Osteoblast (primary cell): ENCODE data around the gene SERBP1. TPM values are rescaled to one million over a fixed set of nuclear protein-coding genes. Genes with fewer than 3 reads are reported as not detected.
"Not testable (repeated sequence)": the region's sequence is repeated elsewhere in the genome, so short reads cannot be mapped to it uniquely, and the experiment has no call there.

ENCODE experiments used
- DNase-seq: peaks from one replicate; pipeline ENCODE4 v3.0.0; 2011; ENCODE audit warnings: low spot score, mixed read lengths; ENCODE audit not compliant: insufficient read length; ENCODE audit errors: missing footprints
- H2AFZ ChIP-seq: 2 replicates; pipeline ENCODE4 v1.6.0; 2011; ENCODE audit warnings: mild to moderate bottlenecking, low read length
- H3K27ac ChIP-seq: 2 replicates; pipeline ENCODE4 v1.5.1; 2011; ENCODE audit warnings: mild to moderate bottlenecking, low read depth, low read length, moderate library complexity
- H3K27me3 ChIP-seq: 2 replicates; pipeline ENCODE4 v1.6.0; 2012; ENCODE audit warnings: mild to moderate bottlenecking, control low read depth, inconsistent platforms, low read length, moderate library complexity; ENCODE audit not compliant: insufficient read depth
- H3K36me3 ChIP-seq: 2 replicates; pipeline ENCODE4 v1.5.1; 2011; ENCODE audit warnings: mild to moderate bottlenecking, low read length, control low read depth, moderate library complexity; ENCODE audit not compliant: insufficient read depth
- H3K4me1 ChIP-seq: 2 replicates; pipeline ENCODE4 v1.5.1; 2011; ENCODE audit warnings: mild to moderate bottlenecking, low read length, control low read depth, moderate library complexity; ENCODE audit not compliant: insufficient read depth
- H3K4me2 ChIP-seq: 2 replicates; pipeline ENCODE4 v1.6.0; 2011; ENCODE audit warnings: mild to moderate bottlenecking, low read length; ENCODE audit not compliant: insufficient read depth
- H3K4me3 ChIP-seq: fragments of 200-600 bp; sonication (generic); 3 replicates; pipeline ENCODE4 v1.5.1; 2012; ENCODE audit warnings: mild to moderate bottlenecking, low read length, inconsistent platforms; ENCODE audit not compliant: insufficient read depth
- H3K79me2 ChIP-seq: 2 replicates; pipeline ENCODE4 v1.6.0; 2012; ENCODE audit warnings: mild to moderate bottlenecking, low read length, control low read depth, inconsistent platforms; ENCODE audit not compliant: insufficient read depth
- H3K9me3 ChIP-seq: 2 replicates; pipeline ENCODE4 v1.5.1; 2011; ENCODE audit warnings: low read depth, low read length, control low read depth
- H4K20me1 ChIP-seq: 2 replicates; pipeline ENCODE4 v1.6.0; 2012; ENCODE audit warnings: mild to moderate bottlenecking, low read length, control low read depth; ENCODE audit not compliant: insufficient read depth
- total RNA-seq: library from RNA; depleted of rRNA; stranded (reverse); fragments of >200 nt; gene quantifications from 2 replicates; pipeline ENCODE4 v1.2.3, GENCODE V29; 2012
- TF ChIP-seq, protein P1 (sequence below): IDR thresholded peaks from 2 replicates; pipeline ENCODE4 v1.5.1; 2011; ENCODE audit warnings: mild to moderate bottlenecking, low read depth, low read length, moderate library complexity; ENCODE audit errors: extremely low read depth

Gene SERBP1
- total RNA-seq, 1 donor, result 161 TPM

DNA sequence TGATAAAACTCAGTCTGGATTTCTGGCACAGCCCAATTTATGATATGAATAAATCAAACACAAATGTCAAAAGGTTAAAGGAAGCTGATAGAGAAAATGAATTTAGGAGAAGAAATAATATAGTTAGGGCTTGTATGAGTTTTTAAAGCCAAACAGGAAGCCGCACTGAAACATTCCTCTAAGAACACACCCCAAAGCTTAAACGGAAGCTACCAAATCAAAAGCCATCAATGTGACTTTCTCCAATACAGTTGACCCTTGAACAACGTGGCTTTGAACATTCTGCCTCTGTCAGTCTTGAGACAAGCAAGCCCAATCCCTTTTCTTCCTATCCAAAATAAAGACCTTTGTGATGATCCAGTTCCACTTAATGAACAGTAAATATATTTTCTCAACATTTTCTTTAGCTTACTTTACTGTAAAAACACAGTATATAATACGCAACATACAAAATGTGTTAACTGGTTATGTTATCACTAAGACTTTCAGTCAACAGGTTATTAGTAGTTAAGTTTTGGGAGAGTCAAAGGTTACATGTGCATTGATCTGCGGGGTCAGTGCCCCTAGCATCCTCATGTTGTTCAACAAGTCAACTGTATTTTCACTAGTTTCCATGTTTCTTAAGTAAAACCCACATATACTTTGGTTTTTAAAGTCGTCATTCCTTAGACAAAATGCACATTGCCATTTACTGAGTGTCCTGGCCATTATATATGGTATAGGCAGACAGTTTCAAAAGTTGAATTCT is 11.2 kb downstream of the SERBP1 start:
- Histone ChIP-seq H3K9me3 (no peaks in the 10 kb centered on the region), H3K27me3 (no peaks in the 10 kb centered on the region), H3K4me2 (no peak overlapping the region), H3K79me2 (peaks cover 92% of the 10 kb centered on the region), H4K20me1 (peaks cover 45% of the 10 kb centered on the region), H3K36me3 (peaks cover 99% of the 10 kb centered on the region), H3K4me1 (no peaks in the 10 kb centered on the region), H3K27ac (no peak overlapping the region), H3K4me3 (no peak overlapping the region), H2AFZ (no peak overlapping the region)
- TF ChIP-seq, protein P1, sequence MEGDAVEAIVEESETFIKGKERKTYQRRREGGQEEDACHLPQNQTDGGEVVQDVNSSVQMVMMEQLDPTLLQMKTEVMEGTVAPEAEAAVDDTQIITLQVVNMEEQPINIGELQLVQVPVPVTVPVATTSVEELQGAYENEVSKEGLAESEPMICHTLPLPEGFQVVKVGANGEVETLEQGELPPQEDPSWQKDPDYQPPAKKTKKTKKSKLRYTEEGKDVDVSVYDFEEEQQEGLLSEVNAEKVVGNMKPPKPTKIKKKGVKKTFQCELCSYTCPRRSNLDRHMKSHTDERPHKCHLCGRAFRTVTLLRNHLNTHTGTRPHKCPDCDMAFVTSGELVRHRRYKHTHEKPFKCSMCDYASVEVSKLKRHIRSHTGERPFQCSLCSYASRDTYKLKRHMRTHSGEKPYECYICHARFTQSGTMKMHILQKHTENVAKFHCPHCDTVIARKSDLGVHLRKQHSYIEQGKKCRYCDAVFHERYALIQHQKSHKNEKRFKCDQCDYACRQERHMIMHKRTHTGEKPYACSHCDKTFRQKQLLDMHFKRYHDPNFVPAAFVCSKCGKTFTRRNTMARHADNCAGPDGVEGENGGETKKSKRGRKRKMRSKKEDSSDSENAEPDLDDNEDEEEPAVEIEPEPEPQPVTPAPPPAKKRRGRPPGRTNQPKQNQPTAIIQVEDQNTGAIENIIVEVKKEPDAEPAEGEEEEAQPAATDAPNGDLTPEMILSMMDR, result no peak
- DNase-seq, result no peak

DNA sequence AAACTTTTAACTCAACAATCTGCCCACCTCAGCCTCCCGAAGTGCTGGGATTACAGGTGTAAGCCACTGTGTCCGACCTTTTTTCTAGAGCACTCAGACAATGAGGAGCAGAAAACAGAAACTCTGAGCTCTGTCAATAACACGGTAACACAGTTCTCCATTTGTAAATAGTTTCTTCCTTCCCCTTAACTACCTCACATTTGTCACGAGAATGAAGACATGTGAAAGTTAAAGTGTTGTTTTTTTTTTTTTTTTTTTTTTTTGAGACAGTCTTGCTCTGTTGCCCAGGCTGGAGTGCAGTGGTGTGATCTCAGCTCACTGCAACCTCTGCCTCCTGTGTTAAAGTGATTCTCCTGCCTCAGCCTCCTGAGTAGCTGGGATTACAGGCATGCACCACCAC is 12.5 kb downstream of the SERBP1 start:
- H3K4me1 ChIP-seq, H2AFZ ChIP-seq, H3K4me2 ChIP-seq, H3K4me3 ChIP-seq, H3K27ac ChIP-seq, H3K27me3 ChIP-seq, H3K9me3 ChIP-seq, DNase-seq: not testable (repeated sequence)
- Histone ChIP-seq H3K79me2 (peaks cover 82% of the 10 kb centered on the region), H3K36me3 (peaks cover 98% of the 10 kb centered on the region), H4K20me1 (peaks cover 49% of the 10 kb centered on the region)

DNA sequence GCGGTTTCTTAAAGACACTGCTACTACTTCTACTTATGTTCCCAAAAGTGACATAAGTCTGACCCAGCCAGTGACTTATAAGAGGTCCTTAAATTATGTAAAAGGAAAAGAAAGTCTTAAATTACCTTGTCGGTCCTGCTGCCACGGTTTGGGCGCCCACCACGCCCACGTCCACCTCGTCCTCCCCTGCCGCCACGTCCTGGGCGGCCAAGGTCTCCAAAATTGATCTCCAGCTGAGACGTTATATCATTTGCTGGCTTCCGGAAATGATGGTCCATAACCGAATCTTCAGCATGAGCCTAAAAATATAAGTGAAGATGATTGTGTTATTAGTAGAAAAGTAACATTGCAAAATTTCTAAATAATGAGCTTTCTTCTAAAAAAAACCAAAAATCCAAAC is 15.2 kb downstream of the SERBP1 start:
- DNase-seq, result no peak
- H3K79me2 ChIP-seq, result peaks cover 56% of the 10 kb centered on the region
- H3K9me3 ChIP-seq, result no peaks in the 10 kb centered on the region
- no peak overlapping the region for H3K4me3 ChIP-seq
- no peak overlapping the region for H2AFZ ChIP-seq
- H3K27me3 ChIP-seq, result no peaks in the 10 kb centered on the region
- no peak overlapping the region for H3K27ac ChIP-seq
- H4K20me1 ChIP-seq, result peaks cover 42% of the 10 kb centered on the region
- H3K4me1 ChIP-seq, result no peaks in the 10 kb centered on the region
- TF ChIP-seq, protein P1, result no peak
- no peak overlapping the region for H3K4me2 ChIP-seq
- H3K36me3 ChIP-seq, result peaks cover 90% of the 10 kb centered on the region

DNA sequence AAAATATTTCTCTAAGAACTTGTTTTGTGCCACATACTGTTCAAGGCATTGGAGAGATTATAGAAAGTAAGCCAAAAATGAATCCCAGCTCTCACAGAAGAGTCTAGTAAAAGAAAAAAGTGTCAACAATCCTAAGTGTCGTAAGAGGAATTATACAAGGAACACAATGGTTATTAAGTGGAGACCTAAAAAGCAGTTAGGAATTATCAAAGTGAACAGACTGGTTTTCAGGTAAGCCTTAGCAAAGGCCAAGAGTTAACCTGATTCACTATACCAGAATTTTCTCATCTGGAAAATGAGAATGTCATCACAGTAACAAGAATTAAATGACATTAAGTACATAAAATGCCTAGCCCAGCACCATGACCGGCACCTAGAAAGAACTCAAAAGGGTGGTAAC is 15.6 kb downstream of the SERBP1 start:
- Histone ChIP-seq H3K27me3 (no peaks in the 10 kb centered on the region), H3K36me3 (peaks cover 90% of the 10 kb centered on the region), H3K27ac (no peak overlapping the region), H3K4me2 (no peak overlapping the region), H3K9me3 (no peaks in the 10 kb centered on the region), H3K4me1 (no peaks in the 10 kb centered on the region), H2AFZ (no peak overlapping the region), H4K20me1 (peaks cover 42% of the 10 kb centered on the region), H3K4me3 (no peak overlapping the region), H3K79me2 (peaks cover 53% of the 10 kb centered on the region)
- TF ChIP-seq, protein P1, result no peak
- DNase-seq, result no peak

DNA sequence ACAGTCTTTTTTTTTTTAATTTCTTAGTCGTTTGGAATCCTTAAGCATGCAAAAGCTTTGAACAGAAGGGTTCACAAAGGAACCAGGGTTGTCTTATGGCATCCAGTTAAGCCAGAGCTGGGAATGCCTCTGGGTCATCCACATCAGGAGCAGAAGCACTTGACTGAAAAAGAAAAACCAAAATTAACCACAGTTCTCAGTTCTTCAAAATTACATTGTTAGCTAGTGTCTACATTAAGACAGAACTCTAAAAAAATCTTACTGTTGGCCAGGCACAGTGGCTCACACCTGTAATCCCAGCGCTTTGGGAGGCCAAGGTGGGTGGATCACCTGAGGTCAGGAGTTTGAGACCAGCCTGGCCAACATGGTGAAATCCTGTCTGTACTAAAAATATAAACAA is 17.1 kb downstream of the SERBP1 start:
- H3K4me2 ChIP-seq, H3K27me3 ChIP-seq, DNase-seq, H3K4me1 ChIP-seq, H3K27ac ChIP-seq, H3K9me3 ChIP-seq, H3K4me3 ChIP-seq, H2AFZ ChIP-seq: not testable (repeated sequence)
- Histone ChIP-seq H3K36me3 (peaks cover 83% of the 10 kb centered on the region), H3K79me2 (peaks cover 39% of the 10 kb centered on the region), H4K20me1 (peaks cover 40% of the 10 kb centered on the region)
